Uterus (tissue), 4 donors: ENCODE measurements around the gene NLRP11. TPM values are rescaled to one million over a fixed set of nuclear protein-coding genes. Genes with fewer than 3 reads are reported as not detected.

ENCODE experiments used
- DNase-seq, 2 donors: peaks; one replicate each; pipeline ENCODE4 v3.0.0-alpha.2; 2019 to 2020
- H3K27ac ChIP-seq, 2 donors: fragments of 200-600 bp; sonication (generic); 1 replicate in 1 of 2; 2 replicates in 1 of 2; pipeline ENCODE4 v1.5.1; 2016 to 2018
- H3K27me3 ChIP-seq, 2 donors: fragments of 200-600 bp; sonication (generic); one replicate each; pipeline ENCODE4 v1.5.1; 2018 to 2019; ENCODE audit warnings: control low read depth in 1 of 2
- H3K36me3 ChIP-seq, 2 donors: fragments of 200-600 bp; sonication (generic); one replicate each; pipeline ENCODE4 v1.5.1; 2019; ENCODE audit warnings: control low read depth in 1 of 2
- H3K4me1 ChIP-seq, 2 donors: fragments of 200-600 bp; sonication (generic); one replicate each; pipeline ENCODE4 v1.5.1; 2018 to 2019; ENCODE audit warnings: control low read depth in 1 of 2
- H3K4me3 ChIP-seq, 2 donors: fragments of 200-600 bp; sonication (generic); 1 replicate in 1 of 2; 2 replicates in 1 of 2; pipeline ENCODE4 v1.5.1; 2018 to 2019; ENCODE audit warnings: mild to moderate bottlenecking in 1 of 2
- H3K9me3 ChIP-seq, 2 donors: fragments of 200-600 bp; sonication (generic); one replicate each; pipeline ENCODE4 v1.5.1; 2019; ENCODE audit warnings: control low read depth in 1 of 2
- CTCF ChIP-seq, 4 experiments: fragments of 200-600 bp in 2 of 4; fragments of 450-650 bp in 2 of 4; sonication (generic) in 2 of 4; IDR thresholded peaks; one replicate each; pipeline ENCODE4 v1.5.1; 2016 to 2019; ENCODE audit warnings: antibody characterized with exemption in 4 of 4, mild to moderate bottlenecking in 2 of 4, moderate library complexity in 1 of 4
- POLR2A ChIP-seq, 2 donors: fragments of 450-650 bp; IDR thresholded peaks; one replicate each; pipeline ENCODE4 v1.6.1; 2016; ENCODE audit warnings: antibody characterized with exemption in 2 of 2, mild to moderate bottlenecking in 1 of 2, moderate library complexity in 1 of 2
- intact Hi-C: fragments of 100-400 bp; cut with DNase I; formaldehyde crosslinking; loops from one replicate; pipeline ENCODE4 v1.15.1; 2023; ENCODE audit warnings: low total_unique reads
- total RNA-seq, 4 donors: library from RNA; depleted of rRNA in 3 of 4; stranded (reverse); fragments of >200 nt in 3 of 4; gene quantifications; one replicate each; pipeline versions ENCODE4 v1.1.0 to v1.2.4, GENCODE V29; 2014 to 2023
- donor health status: DM: yes; HTN: yes; CAD: no.

NLRP11 gene
- total RNA-seq: under 1 TPM in 1 of 4 donors, not detected in 3; 0.28 TPM

- no peaks in the 10 kb centered on the region for H3K36me3 ChIP-seq
- no peaks in the 10 kb centered on the region for H3K27me3 ChIP-seq
- no peak within 1 kb of the TSS for H3K4me3 ChIP-seq
- H3K9me3 ChIP-seq: no peaks in the 10 kb centered on the region
- DNase-seq: no peak
- intact Hi-C loops: no loop called here
- TF ChIP-seq POLR2A (IDR thresholded peaks at IDR 0.05) (no peak), CTCF (IDR thresholded peaks at IDR 0.05) (no peak)
- H3K27ac ChIP-seq: no peak within 1 kb of the TSS
- no peaks in the 10 kb centered on the region for H3K4me1 ChIP-seq
Measured at GRCh38 chr19:55831846-55832245, at the start of gene NLRP11. Gene NLRP11, minus strand, starts transcription at chr19:55831999. Its CDS starts 13,825 bp downstream, at chr19:55818174.

- no peaks in the 10 kb centered on the region for H3K36me3 ChIP-seq
- no peak overlapping the region for H3K4me3 ChIP-seq
- intact Hi-C loops: no loop called here
- H3K4me1 ChIP-seq: no peaks in the 10 kb centered on the region
- no peaks in the 10 kb centered on the region for H3K27me3 ChIP-seq
- DNase-seq: no peak
- no peak overlapping the region for H3K27ac ChIP-seq
- TF ChIP-seq CTCF (IDR thresholded peaks at IDR 0.05) (no peak), POLR2A (IDR thresholded peaks at IDR 0.05) (no peak)
- peaks cover 0 to 8% of the 10 kb centered on the region in 2 donors for H3K9me3 ChIP-seq
Measured at GRCh38 chr19:55877211-55877610, 45.4 kb upstream of the NLRP11 start.

- DNase-seq: no peak
- intact Hi-C loops: no loop called here
- H3K36me3 ChIP-seq: no peaks in the 10 kb centered on the region
Measured at GRCh38 chr19:55870736-55871135, 38.9 kb upstream of the NLRP11 start.

GRCh38 chr19:55867101-55867500, 35.3 kb upstream of the NLRP11 start:
- TF ChIP-seq CTCF (IDR thresholded peaks at IDR 0.05) (no peak), POLR2A (IDR thresholded peaks at IDR 0.05) (no peak)
- H3K36me3 ChIP-seq: no peaks in the 10 kb centered on the region
- H3K9me3 ChIP-seq: no peaks in the 10 kb centered on the region
- no peak for DNase-seq
- H3K27me3 ChIP-seq: no peaks in the 10 kb centered on the region
- intact Hi-C loops: no loop called here
- no peak overlapping the region for H3K27ac ChIP-seq
- no peak overlapping the region for H3K4me3 ChIP-seq
- H3K4me1 ChIP-seq: no peaks in the 10 kb centered on the region

More at GRCh38 chr19:55870736-55871135, 38.9 kb upstream of the NLRP11 start:
- H3K4me1 ChIP-seq: no peaks in the 10 kb centered on the region
- H3K4me3 ChIP-seq: no peak overlapping the region
- TF ChIP-seq CTCF (IDR thresholded peaks at IDR 0.05): no peak
- no peak for TF ChIP-seq POLR2A (IDR thresholded peaks at IDR 0.05)
- H3K9me3 ChIP-seq: peaks cover 0 to 5% of the 10 kb centered on the region in 2 donors
- H3K27ac ChIP-seq: no peak overlapping the region
- no peaks in the 10 kb centered on the region for H3K27me3 ChIP-seq

- no peak for DNase-seq
- Histone ChIP-seq H3K9me3 (no peaks in the 10 kb centered on the region), H3K27ac (no peak overlapping the region), H3K4me3 (no peak overlapping the region), H3K4me1 (no peaks in the 10 kb centered on the region), H3K36me3 (no peaks in the 10 kb centered on the region), H3K27me3 (no peaks in the 10 kb centered on the region)
- intact Hi-C loops: no loop called here
- TF ChIP-seq POLR2A (IDR thresholded peaks at IDR 0.05) (no peak), CTCF (IDR thresholded peaks at IDR 0.05) (no peak)
Measured at GRCh38 chr19:55866521-55866920, 34.7 kb upstream of the NLRP11 start.
